ENCODE results near the gene ZNF146.
"Not testable (repeated sequence)": the region's sequence is repeated elsewhere in the genome, so short reads cannot be mapped to it uniquely, and the experiment has no call there.

The ZNF146 gene

GRCh38 chr19:36225219-36225892, 10.4 kb downstream of the ZNF146 start:
- in situ Hi-C loops (cut with HindIII; ENCODE audit: low sequenced_read_pairs) = no loop called here

GRCh38 chr19:36233626-36234025, 18.7 kb downstream of the ZNF146 start:
- in situ Hi-C loops (cut with HindIII; ENCODE audit: low sequenced_read_pairs) = not testable (repeated sequence)

GRCh38 chr19:36236304-36236945, 21.5 kb downstream of the ZNF146 start:
- in situ Hi-C loops (cut with HindIII; ENCODE audit: low sequenced_read_pairs) = no loop called here

- in situ Hi-C loops (cut with HindIII; ENCODE audit: low sequenced_read_pairs) = no loop called here
These were observed 22.0 kb downstream of the ZNF146 start for GRCh38 chr19:36236946-36237310.

GRCh38 chr19:36244066-36244465, 29.2 kb downstream of the ZNF146 start:
- in situ Hi-C loops (cut with HindIII; ENCODE audit: low sequenced_read_pairs) = no loop called here

- in situ Hi-C loops (cut with HindIII; ENCODE audit: low sequenced_read_pairs) = no loop called here
These were observed 30.5 kb downstream of the ZNF146 start for GRCh38 chr19:36245210-36246005.

GRCh38 chr19:36246006-36246481, 31.1 kb downstream of the ZNF146 start:
- in situ Hi-C loops (cut with HindIII; ENCODE audit: low sequenced_read_pairs) = no loop called here

- in situ Hi-C loops (cut with HindIII; ENCODE audit: low sequenced_read_pairs) = no loop called here
These were observed 37.1 kb downstream of the ZNF146 start for GRCh38 chr19:36252047-36252446.

- in situ Hi-C loops (cut with HindIII; ENCODE audit: low sequenced_read_pairs) = no loop called here
These were observed 39.9 kb downstream of the ZNF146 start for GRCh38 chr19:36254848-36255247.

GRCh38 chr19:36255316-36255715, 40.4 kb downstream of the ZNF146 start:
- in situ Hi-C loops (cut with HindIII; ENCODE audit: low sequenced_read_pairs) = no loop called here

- in situ Hi-C loops (cut with HindIII; ENCODE audit: low sequenced_read_pairs) = no loop called here
These were observed 41.2 kb downstream of the ZNF146 start for GRCh38 chr19:36256064-36256463.

GRCh38 chr19:36256853-36257519, 42.1 kb downstream of the ZNF146 start:
- in situ Hi-C loops (cut with HindIII; ENCODE audit: low sequenced_read_pairs) = no loop called here

GRCh38 chr19:36257520-36257876, 42.6 kb downstream of the ZNF146 start:
- in situ Hi-C loops (cut with HindIII; ENCODE audit: low sequenced_read_pairs) = no loop called here

GRCh38 chr19:36258028-36258875, 43.3 kb downstream of the ZNF146 start:
- in situ Hi-C loops (cut with HindIII; ENCODE audit: low sequenced_read_pairs) = no loop called here

GRCh38 chr19:36259211-36259610, 44.3 kb downstream of the ZNF146 start:
- in situ Hi-C loops (cut with HindIII; ENCODE audit: low sequenced_read_pairs) = no loop called here

GRCh38 chr19:36265064-36265463, 50.2 kb downstream of the ZNF146 start:
- in situ Hi-C loops (cut with HindIII; ENCODE audit: low sequenced_read_pairs) = no loop called here

- in situ Hi-C loops (cut with HindIII; ENCODE audit: low sequenced_read_pairs) = no loop called here
These were observed 51.0 kb downstream of the ZNF146 start for GRCh38 chr19:36265856-36266374.

GRCh38 chr19:36266375-36266961, 51.6 kb downstream of the ZNF146 start:
- in situ Hi-C loops (cut with HindIII; ENCODE audit: low sequenced_read_pairs) = no loop called here

GRCh38 chr19:36267061-36267845, 52.3 kb downstream of the ZNF146 start:
- in situ Hi-C loops (cut with HindIII; ENCODE audit: low sequenced_read_pairs) = no loop called here

Measured in DLD1 (cell line).